CD4-positive, alpha-beta T cell (primary cell): ENCODE data around the gene E2F3. TPM values are rescaled to one million over a fixed set of nuclear protein-coding genes. Genes with fewer than 3 reads are reported as not detected.
A peak's percentile ranks its signal among the peaks of the same experiment; 100 is the strongest.

Experiments
- ATAC-seq: fragments of 200-7000 bp; cut with Tn5 transposase; one replicate; pipeline ENCODE4 v1.10.0; 2022; ENCODE audit warnings: mild to moderate bottlenecking; ENCODE audit not compliant: poor library complexity
- CTCF ChIA-PET: fragments of 350-600 bp; sonication (Branson Sonifier 250); formaldehyde crosslinking; loops from one replicate; lab custom pipeline; 2021; ENCODE audit warnings: antibody characterized with exemption, inconsistent platforms; lab: Charles Lee
- POLR2A ChIA-PET: fragments of 350-600 bp; sonication (Branson Sonifier 250); formaldehyde crosslinking; loops from one replicate; lab custom pipeline; 2021; ENCODE audit warnings: antibody characterized with exemption, inconsistent platforms; lab: Charles Lee
- DNase-seq, 14 experiments: peaks; one replicate each; pipeline ENCODE4 v3.0.0-alpha.2; 2013 to 2020; ENCODE audit warnings: mixed read lengths in 2 of 14
- H3K27ac ChIP-seq, 2 donors: one replicate each; pipeline versions ENCODE4 v1.5.1 to v1.7.0; 2013; ENCODE audit warnings: low read length in 2 of 2, low read depth in 1 of 2, mild to moderate bottlenecking in 1 of 2
- H3K27me3 ChIP-seq, 2 experiments: 1 replicate in 1 of 2; 2 replicates in 1 of 2; pipeline versions ENCODE4 v1.6.1 to v1.7.0; 2013; ENCODE audit warnings: low read length in 2 of 2, control low read depth in 1 of 2, mild to moderate bottlenecking in 1 of 2, moderate library complexity in 1 of 2; ENCODE audit not compliant: insufficient read depth in 2 of 2, control insufficient read depth in 1 of 2
- H3K36me3 ChIP-seq: one replicate; pipeline ENCODE4 v1.6.1; 2013; ENCODE audit warnings: low read length, control low read depth; ENCODE audit not compliant: insufficient read depth
- H3K4me1 ChIP-seq: one replicate; pipeline ENCODE4 v1.6.1; 2013; ENCODE audit warnings: low read length, control low read depth; ENCODE audit not compliant: insufficient read depth
- H3K4me3 ChIP-seq: one replicate; pipeline ENCODE4 v1.5.1; 2013; ENCODE audit warnings: mild to moderate bottlenecking, low read length, moderate library complexity
- H3K9me3 ChIP-seq, 2 experiments: 1 replicate in 1 of 2; 2 replicates in 1 of 2; pipeline versions ENCODE4 v1.6.1 to v1.7.0; 2013; ENCODE audit warnings: low read length in 2 of 2, mild to moderate bottlenecking in 2 of 2, control low read depth in 1 of 2, moderate library complexity in 1 of 2; ENCODE audit not compliant: control insufficient read depth in 1 of 2, insufficient read depth in 1 of 2
- H3K27ac Mint-ChIP-seq: one replicate; pipeline ENCODE4 v1.8.0; 2020; ENCODE audit warnings: mixed read lengths
- H3K27me3 Mint-ChIP-seq: one replicate; pipeline ENCODE4 v1.8.0; 2021; ENCODE audit warnings: mixed read lengths
- H3K36me3 Mint-ChIP-seq: one replicate; pipeline ENCODE4 v1.8.0; 2021; ENCODE audit warnings: low read depth, mixed read lengths
- H3K4me1 Mint-ChIP-seq: one replicate; pipeline ENCODE4 v1.8.0; 2021; ENCODE audit warnings: low read depth, mixed read lengths
- H3K4me3 Mint-ChIP-seq: one replicate; pipeline ENCODE4 v1.8.0; 2020; ENCODE audit warnings: mild to moderate bottlenecking, mixed read lengths
- H3K9me3 Mint-ChIP-seq: one replicate; pipeline ENCODE4 v1.8.0; 2020; ENCODE audit warnings: mixed read lengths
- intact Hi-C, 2 experiments: fragments of 100-400 bp; cut with DNase I in 1 of 2; cut with micrococcal nuclease in 1 of 2; formaldehyde crosslinking; loops; one replicate each; pipeline versions ENCODE4 v1.15.1 to v1.9.0; 2023 to 2025; cut with DNase I, micrococcal nuclease
- total RNA-seq, 174 experiments: library from RNA in 2 of 174; stranded (reverse) in 2 of 174; gene quantifications; one replicate each; pipeline ENCODE4 v1.2.3 and lab custom pipeline; 2021 to 2026
- TF ChIP-seq, protein P1 (sequence below): fragments of 200-600 bp; IDR thresholded peaks from one replicate; pipeline ENCODE4 v1.8.0; 2022; ENCODE audit warnings: antibody characterized with exemption, mild to moderate bottlenecking

The E2F3 gene
- total RNA-seq, 2 experiments from 2014 or later, result 2.7 to 2.9 TPM

DNA sequence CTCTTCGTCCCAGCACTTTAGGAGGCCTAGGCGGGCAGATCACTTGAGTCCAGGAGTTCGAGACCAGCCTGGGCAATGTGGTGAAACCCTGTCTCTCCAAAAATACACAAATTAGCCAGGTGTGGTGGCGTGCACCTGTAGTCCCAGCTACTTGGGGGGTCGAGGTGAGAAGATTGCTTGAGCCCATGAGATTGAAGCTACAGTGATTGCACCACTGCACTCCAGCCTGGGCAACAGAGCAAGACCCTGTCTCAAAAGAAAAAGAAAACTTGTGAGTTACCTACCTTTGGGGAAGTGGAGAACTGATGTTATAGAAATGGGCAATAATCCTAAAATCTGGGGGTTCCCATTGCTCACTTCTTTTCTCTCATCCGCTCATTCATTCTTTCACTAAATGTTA, 58.0 kb downstream of the E2F3 start:
- no peaks in the 10 kb centered on the region for H3K27me3 Mint-ChIP-seq
- Histone ChIP-seq H3K4me1 (no peaks in the 10 kb centered on the region), H3K27me3 (no peaks in the 10 kb centered on the region), H3K9me3 (no peaks in the 10 kb centered on the region), H3K27ac (no peak overlapping the region), H3K4me3 (no peak overlapping the region), H3K36me3 (no peaks in the 10 kb centered on the region)
- intact Hi-C loops, result loop anchor here in 1 of 2 experiments (5.0 kb wide), 1 partner anchor 167 kb away; no protein-coding TSS in a partner anchor
- ChIA-PET CTCF (no interaction called here), POLR2A (no interaction called here)
- H3K4me1 Mint-ChIP-seq, result peaks cover 7% of the 10 kb centered on the region
- no peak overlapping the region for H3K4me3 Mint-ChIP-seq
- DNase-seq (no peak), ATAC-seq (no peak)
- H3K9me3 Mint-ChIP-seq, result no peaks in the 10 kb centered on the region
- TF ChIP-seq, protein P1, sequence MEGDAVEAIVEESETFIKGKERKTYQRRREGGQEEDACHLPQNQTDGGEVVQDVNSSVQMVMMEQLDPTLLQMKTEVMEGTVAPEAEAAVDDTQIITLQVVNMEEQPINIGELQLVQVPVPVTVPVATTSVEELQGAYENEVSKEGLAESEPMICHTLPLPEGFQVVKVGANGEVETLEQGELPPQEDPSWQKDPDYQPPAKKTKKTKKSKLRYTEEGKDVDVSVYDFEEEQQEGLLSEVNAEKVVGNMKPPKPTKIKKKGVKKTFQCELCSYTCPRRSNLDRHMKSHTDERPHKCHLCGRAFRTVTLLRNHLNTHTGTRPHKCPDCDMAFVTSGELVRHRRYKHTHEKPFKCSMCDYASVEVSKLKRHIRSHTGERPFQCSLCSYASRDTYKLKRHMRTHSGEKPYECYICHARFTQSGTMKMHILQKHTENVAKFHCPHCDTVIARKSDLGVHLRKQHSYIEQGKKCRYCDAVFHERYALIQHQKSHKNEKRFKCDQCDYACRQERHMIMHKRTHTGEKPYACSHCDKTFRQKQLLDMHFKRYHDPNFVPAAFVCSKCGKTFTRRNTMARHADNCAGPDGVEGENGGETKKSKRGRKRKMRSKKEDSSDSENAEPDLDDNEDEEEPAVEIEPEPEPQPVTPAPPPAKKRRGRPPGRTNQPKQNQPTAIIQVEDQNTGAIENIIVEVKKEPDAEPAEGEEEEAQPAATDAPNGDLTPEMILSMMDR, result no peak
- no peak overlapping the region for H3K27ac Mint-ChIP-seq
- H3K36me3 Mint-ChIP-seq, result peaks cover 26% of the 10 kb centered on the region

DNA sequence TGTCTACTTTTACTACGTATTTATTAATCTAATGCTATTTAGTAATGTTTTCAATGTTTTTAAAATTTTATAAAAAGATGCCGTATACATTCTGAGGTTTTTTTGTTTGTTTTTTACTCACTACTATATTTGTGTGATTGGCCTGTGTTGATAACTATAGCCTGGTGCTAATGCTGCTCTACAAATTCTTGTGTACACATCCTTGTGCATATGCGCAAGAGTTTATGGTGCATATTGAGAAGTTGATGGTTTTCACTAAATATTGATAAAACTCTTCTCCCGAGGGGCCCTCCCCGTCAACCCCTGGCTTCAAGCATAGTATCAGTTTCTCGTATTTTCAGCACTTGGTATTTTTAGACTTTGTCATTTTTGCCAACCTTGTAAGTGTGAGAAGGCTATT, 59.9 kb downstream of the E2F3 start:
- Histone ChIP-seq H3K27ac (no peak overlapping the region), H3K9me3 (no peaks in the 10 kb centered on the region), H3K4me3 (no peak overlapping the region), H3K36me3 (no peaks in the 10 kb centered on the region), H3K4me1 (no peaks in the 10 kb centered on the region), H3K27me3 (no peaks in the 10 kb centered on the region)
- H3K27ac Mint-ChIP-seq, result no peak overlapping the region
- TF ChIP-seq, protein P1, result no peak
- no peak for ATAC-seq
- CTCF ChIA-PET, result no interaction called here
- H3K4me1 Mint-ChIP-seq, result no peaks in the 10 kb centered on the region
- intact Hi-C loops, result no loop called here
- no peaks in the 10 kb centered on the region for H3K27me3 Mint-ChIP-seq
- DNase-seq, result no peak
- POLR2A ChIA-PET, result no interaction called here
- no peaks in the 10 kb centered on the region for H3K9me3 Mint-ChIP-seq
- peaks cover 31% of the 10 kb centered on the region for H3K36me3 Mint-ChIP-seq
- no peak overlapping the region for H3K4me3 Mint-ChIP-seq

DNA sequence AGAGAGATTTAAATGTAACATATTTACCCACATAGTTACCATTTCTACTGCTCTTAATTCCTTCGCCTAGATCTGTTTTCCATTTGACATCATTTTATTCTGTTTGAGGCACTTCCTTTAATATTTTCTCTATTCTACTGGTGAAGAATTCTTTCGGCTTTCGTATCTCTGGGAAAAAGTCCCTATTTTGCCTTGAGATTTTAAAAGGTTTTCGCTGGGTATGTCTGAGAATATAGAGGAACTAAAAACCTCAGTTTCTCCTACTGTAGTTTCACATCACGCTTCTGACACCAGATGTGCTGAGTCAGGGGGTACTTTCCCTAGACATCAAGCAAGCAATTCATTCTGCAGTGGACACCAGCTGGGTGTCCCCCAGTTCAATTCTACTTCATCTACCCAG, 61.7 kb downstream of the E2F3 start:
- DNase-seq, result peak in 2 of 14 experiments; percentile 26 to 30
- intact Hi-C loops, result no loop called here
- Histone ChIP-seq H3K9me3 (no peaks in the 10 kb centered on the region), H3K36me3 (no peaks in the 10 kb centered on the region), H3K4me3 (no peak overlapping the region), H3K27ac (no peak overlapping the region), H3K4me1 (no peaks in the 10 kb centered on the region), H3K27me3 (no peaks in the 10 kb centered on the region)
- CTCF ChIA-PET, result no interaction called here
- Mint-ChIP-seq H3K4me1 (peaks cover 6% of the 10 kb centered on the region), H3K27ac (no peak overlapping the region), H3K4me3 (no peak overlapping the region), H3K9me3 (no peaks in the 10 kb centered on the region), H3K27me3 (no peaks in the 10 kb centered on the region), H3K36me3 (peaks cover 27% of the 10 kb centered on the region)
- POLR2A ChIA-PET, result interaction anchor here (0.6 to 1.4 kb wide), 2 partner anchors 144 to 424 kb away, joined by 3 to 4 read pairs; no protein-coding TSS in a partner anchor
- ATAC-seq, result no peak
- TF ChIP-seq, protein P1, result no peak
